Amniotic stem cell (primary cell): ENCODE results near the gene AIFM3.
A peak's percentile ranks its signal among the peaks of the same experiment; 100 is the strongest.

Experiments used
- DNase-seq: peaks from one replicate; lab custom pipeline; 2025; lab: John Stamatoyannopoulos, UW

The AIFM3 gene

DNA sequence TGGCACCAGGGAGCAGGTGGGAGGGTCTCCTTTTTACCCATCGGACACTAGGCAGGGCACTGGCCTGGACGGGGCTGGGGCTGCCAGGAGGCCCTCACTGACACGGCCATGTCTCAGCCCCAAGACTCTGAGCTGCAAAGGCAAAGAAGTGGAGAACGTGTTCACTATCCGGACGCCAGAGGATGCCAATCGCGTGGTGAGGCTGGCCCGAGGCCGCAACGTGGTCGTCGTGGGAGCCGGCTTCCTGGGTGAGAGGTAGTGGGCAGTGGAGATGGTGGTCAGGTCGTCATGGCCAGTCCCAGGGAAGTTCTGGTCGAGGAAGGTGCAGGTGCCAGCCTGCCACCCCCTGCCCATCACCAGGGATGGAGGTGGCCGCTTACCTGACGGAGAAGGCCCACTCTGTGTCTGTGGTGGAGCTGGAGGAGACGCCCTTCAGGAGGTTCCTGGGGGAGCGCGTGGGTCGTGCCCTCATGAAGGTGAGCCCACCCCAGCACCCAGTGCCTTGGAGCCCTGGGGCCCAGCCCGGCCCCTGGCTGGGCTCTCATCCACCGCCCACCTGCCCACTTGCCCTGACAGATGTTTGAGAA lies 9.3 kb downstream of the AIFM3 start:
- no peak for DNase-seq

DNA sequence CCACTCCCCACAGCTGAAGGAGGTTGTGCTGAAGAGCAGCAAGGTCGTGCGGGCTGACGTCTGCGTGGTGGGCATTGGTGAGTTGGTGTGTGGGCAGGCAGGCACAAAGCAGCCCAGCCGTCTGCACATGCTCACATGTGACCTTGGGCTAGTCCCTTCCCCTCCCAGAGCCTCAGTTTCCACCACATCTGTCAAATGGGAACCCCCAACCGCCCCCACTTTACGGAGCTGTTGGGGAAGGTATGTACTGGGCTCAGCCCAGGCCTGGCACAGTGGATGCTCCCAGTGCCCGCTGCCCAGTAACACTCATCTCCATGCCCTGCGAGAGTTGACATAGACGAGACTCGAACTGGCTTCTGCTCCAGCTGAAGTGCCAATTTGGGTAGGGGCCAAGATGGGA lies 10.0 kb downstream of the AIFM3 start:
- DNase-seq = no peak

GRCh38 chr22:20977516-20978170 lies 10.6 kb downstream of the AIFM3 start:
- DNase-seq = no peak

DNA sequence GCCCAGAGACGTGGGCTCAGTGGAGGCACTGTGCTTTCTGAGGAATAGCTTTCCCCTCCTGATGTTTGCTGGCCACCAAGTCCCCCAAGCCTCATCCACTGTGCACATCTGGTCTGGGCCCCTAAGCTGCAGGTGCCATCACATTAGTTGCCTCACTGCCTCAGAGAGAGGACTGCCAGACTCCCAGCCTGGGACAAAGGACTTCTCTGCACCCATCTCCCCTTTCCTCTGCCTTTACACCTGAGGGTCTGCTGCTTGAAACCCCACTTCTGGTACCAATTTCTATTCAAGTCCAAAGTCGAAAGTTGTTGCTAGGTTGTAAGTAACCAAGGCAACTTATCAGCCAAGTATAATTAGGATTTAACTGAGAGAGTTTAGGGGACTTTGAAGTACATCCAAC lies 11.4 kb downstream of the AIFM3 start:
- DNase-seq = no peak

DNA sequence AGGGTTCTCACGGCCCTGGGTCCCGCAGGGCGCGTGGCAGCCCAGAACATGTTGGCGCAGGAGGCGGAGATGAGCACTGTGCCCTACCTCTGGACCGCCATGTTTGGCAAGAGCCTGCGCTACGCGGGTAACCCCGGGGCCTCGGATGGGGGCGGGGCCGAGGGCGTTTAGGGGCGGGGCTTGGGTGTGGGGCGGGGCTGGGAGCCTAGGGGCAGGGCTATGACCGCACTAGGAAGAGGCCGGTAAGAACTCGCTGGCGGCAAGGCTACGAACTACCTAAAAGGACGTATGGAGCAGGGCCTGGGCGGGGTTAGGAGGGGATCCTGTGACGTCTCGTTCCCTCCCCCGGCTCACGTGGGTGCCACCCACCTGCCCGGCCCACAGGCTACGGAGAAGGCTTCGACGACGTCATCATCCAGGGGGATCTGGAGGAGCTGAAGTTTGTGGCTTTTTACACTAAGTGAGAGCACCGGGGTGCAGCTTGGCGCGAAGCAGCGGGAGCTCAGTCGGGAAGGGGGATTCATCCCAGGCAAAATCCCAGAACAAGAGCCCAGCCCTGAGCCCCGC lies 12.3 kb downstream of the AIFM3 start:
- no peak for DNase-seq

- no peak for DNase-seq
Observed at GRCh38 chr22:20979940-20980453, 12.9 kb downstream of the AIFM3 start.

DNA sequence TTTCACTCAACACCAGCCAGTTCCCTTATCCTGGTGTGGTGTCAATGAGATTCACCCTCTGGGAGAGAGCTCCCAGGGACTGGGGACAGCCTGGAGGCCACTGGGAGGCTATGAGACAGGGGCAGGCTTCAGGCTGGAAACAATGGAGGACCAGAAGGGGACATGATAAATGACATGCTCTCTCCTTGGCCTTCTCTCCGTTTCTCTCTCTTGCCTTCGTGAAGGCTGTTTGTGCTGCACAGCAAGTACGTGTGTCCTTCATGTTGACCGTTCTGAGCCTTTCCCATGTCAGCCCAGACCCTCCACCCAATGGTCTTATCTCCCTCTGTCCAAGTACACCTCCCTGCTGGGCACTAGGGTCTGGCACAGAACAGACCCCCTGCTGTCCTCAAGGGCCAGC lies 13.5 kb downstream of the AIFM3 start:
- DNase-seq = no peak

- no peak for DNase-seq
Observed at GRCh38 chr22:20980938-20981722, 14.1 kb downstream of the AIFM3 start.

DNA sequence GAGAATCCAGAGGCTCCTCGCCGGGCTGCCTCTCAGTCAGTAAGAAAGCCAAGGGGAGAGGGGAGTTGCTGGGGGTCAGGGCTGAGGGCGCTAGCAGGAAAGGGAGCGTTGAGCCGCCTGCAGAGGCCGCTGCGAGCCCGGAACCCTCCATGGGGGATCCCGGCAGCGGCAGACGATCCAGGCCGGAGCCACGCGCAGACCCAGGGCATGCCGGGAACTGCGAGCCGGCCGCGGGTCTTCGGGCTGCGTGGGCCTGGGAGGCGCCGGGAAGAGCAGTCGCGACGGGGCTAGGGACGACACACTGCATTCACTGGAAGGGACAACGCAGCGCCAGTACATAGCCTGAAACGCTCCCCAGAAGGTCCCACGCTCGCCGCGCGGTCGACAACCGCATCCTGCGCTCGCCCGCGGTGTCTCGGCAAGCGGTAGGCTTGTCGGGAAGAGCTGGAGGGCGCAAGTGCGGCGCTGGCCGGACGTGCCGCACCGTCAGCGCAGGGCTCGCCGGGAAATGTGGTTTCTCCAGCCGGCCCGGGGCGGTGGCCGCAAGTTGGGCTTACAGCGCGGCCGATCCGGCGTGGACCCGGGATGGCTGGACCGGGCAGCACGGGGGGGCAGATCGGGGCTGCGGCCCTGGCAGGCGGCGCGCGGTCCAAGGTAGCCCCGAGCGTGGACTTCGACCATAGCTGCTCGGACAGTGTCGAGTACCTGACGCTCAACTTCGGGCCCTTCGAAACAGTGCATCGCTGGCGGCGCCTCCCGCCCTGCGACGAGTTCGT lies 14.9 kb downstream of the AIFM3 start, which contains the start of gene LZTR1:
LZTR1 (plus strand) TSS at position 511 of the 776 bp plus-strand sequence; CDS start at position 586, 75 bp downstream.
- DNase-seq = peak; percentile 88

DNA sequence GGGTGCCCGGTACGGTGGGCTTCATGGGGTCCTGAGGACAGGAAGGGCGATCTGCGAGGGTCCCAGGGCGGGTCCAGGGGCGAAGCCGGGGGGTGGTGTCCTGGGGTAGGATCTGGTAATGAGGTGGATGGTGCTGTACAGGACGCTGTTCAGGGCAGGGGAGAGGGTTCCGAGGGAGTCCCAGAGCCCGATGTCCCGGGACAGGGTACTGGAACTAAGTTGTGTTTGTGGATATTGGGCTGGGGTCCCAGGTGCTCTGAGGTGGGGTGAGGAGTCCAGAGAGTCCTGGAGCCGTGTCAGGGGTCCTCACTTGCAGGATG lies 15.5 kb downstream of the AIFM3 start:
- DNase-seq = no peak

GRCh38 chr22:20983081-20983771 lies 16.2 kb downstream of the AIFM3 start:
- no peak for DNase-seq

GRCh38 chr22:20985720-20986119 lies 18.7 kb downstream of the AIFM3 start:
- no peak for DNase-seq

DNA sequence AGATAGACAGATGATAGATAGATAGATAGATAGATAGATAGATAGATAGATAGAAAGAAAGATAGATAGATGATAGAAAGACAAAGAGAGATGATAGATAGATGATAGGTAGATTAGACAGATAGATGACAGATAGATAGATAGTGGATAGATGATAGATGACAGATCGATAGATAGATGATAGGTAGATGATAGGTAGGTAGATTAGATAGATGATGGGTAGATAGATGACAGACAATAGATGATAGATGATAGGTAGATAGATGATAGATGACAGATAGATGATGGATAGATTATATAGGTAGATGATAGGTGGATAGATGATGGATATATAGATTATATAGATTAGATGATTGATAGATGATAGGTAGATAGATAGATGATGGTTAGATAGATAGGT lies 19.3 kb downstream of the AIFM3 start:
- DNase-seq = no peak

- no peak for DNase-seq
Observed at GRCh38 chr22:20987375-20987774, 20.3 kb downstream of the AIFM3 start.

DNA sequence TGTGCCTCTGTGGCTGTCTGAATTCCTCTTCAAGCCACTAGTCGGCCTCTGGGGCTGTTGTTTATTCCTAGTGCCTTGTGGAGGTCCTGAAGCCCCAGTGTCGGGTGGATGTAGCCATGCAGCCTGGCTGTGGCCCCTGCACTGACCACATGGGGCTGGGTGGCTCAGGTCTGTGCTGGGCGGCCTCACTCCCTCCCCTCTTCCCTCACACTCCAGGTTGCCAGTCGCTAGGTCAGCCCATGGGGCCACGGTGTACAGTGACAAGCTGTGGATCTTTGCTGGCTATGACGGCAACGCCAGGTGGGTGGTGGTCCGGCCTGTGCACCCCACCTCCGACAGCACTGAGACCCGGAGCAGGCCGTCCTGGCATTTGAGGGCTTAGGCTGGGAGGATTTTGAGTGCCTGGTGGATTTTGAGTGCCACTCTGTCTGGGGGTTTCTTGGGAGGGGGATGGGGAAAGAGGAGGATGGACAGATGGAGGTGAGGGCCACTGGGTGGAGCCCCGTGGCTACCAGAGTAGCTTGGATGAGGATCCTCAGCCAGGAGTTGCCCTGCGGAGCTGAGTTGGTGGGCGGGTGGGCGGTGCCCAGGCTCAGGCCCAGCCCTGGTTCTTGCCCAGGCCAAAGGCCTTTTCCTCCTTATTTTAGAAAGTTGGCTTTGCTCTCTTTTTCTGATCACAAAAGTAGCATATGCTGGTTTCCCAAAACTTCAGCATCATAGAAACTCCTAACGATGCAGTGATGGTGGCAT lies 21.7 kb downstream of the AIFM3 start:
- no peak for DNase-seq

GRCh38 chr22:20989323-20990138 lies 22.5 kb downstream of the AIFM3 start:
- no peak for DNase-seq

DNA sequence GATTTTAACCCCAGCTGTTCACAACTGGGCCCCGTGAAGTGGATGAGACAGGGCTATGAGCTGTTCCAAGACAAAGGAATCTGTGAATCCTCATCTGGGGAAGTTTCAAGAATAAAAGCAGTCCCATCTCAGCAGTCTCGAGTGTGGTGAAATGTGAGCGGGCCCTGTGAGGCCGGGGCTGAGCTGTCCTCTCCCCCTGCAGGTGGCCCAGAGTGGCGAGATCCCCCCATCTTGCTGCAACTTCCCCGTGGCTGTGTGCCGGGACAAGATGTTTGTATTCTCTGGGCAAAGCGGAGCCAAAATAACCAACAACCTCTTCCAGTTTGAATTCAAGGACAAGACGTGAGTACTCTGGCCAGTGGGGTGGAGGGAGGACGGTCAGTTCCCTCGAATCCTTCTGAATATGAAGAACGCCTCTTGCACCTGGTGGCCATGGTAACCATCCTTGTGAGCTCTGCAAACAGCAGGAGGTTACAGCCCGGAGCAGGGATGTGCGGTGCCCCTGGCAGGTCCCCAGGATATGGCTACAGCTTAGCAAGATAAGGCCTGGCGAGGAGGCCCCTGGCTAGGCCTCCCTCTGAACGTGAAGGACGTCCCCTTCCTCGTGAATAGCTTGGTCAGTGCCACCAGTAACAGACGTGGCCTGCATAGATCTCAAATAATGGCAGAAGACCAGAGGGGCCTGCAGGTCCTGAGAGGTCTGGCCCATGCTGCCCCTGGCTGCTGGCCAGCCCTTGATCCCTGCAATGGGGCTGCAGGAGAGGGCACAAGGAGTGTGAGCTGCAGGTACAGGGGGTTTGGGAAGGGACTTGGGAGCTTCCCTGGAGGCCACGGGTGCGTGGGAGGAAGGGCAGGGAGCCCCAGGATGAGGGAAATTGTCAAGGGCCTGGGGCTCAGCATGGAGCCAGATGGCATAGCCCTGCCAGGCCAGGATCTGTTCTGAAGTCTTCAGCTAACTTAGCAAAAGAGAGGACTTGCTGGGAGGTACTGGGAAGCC lies 23.4 kb downstream of the AIFM3 start:
- no peak for DNase-seq

DNA sequence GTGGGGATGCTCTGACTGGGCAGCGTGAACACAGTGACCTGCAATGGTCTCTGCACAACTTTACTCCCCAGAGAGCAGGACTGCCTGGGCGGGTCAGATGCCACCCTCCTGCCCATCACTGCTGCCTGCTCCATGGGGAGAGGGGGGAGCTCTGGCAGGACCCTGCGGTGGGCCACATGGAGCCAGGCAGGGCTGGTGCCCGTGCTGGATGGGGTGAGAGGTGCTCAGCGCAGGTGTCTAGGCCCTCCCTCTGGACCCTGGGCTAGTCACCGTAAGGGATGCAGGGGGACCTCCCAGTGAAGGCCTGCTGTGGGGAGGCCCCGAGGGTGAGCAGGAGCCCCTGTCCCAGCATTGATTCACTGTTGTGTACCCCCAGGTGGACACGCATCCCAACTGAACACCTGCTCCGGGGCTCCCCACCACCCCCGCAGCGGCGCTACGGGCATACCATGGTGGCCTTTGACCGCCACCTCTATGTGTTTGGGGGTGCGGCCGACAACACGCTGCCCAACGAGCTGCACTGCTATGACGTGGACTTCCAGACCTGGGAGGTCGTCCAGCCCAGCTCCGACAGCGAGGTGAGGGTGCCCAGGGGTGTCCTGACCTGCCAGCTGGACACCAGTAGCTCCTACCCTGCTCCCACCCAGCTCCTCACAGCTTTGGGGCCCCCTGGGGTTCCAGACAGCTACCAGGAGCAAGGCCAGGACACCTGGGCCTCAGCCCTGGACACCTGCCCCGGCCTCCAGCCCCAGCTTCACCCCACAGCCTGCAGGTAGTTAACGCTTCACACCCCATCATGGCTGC lies 24.4 kb downstream of the AIFM3 start:
- DNase-seq = no peak
